Dendritic cell treated with granulocyte-macrophage colony-stimulating factor and Interleukin-4, amounts not matched to agents 40 ng/mL and 50 ng/mL, for 4 days (primary cell): Measurements from ENCODE around the gene BICDL1.
"Not testable (repeated sequence)": the region's sequence is repeated elsewhere in the genome, so short reads cannot be mapped to it uniquely, and the experiment has no call there.

Experiments
- H3K27ac Mint-ChIP-seq: one replicate; pipeline ENCODE4 v1.8.0; 2022; ENCODE audit warnings: mild to moderate bottlenecking, mixed read lengths
- H3K27me3 Mint-ChIP-seq: one replicate; pipeline ENCODE4 v1.8.0; 2022; ENCODE audit warnings: mild to moderate bottlenecking, mixed read lengths
- H3K36me3 Mint-ChIP-seq: one replicate; pipeline ENCODE4 v1.8.0; 2022; ENCODE audit warnings: low read depth, mixed read lengths
- H3K4me1 Mint-ChIP-seq: one replicate; pipeline ENCODE4 v1.8.0; 2022; ENCODE audit warnings: low read depth, mixed read lengths
- H3K4me3 Mint-ChIP-seq: one replicate; pipeline ENCODE4 v1.8.0; 2022; ENCODE audit warnings: mild to moderate bottlenecking, moderate library complexity, mixed read lengths
- H3K9me3 Mint-ChIP-seq: one replicate; pipeline ENCODE4 v1.8.0; 2022; ENCODE audit warnings: mixed read lengths
- intact Hi-C: fragments of 100-400 bp; cut with micrococcal nuclease; formaldehyde crosslinking; loops from one replicate; pipeline ENCODE4 v1.15.0; 2022

The BICDL1 gene, protein sequence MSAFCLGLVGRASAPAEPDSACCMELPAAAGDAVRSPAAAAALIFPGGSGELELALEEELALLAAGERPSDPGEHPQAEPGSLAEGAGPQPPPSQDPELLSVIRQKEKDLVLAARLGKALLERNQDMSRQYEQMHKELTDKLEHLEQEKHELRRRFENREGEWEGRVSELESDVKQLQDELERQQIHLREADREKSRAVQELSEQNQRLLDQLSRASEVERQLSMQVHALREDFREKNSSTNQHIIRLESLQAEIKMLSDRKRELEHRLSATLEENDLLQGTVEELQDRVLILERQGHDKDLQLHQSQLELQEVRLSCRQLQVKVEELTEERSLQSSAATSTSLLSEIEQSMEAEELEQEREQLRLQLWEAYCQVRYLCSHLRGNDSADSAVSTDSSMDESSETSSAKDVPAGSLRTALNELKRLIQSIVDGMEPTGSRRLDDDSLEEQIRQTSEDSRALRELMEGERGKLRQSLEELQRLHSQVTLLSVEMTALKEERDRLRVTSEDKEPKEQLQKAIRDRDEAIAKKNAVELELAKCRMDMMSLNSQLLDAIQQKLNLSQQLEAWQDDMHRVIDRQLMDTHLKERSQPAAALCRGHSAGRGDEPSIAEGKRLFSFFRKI

DNA sequence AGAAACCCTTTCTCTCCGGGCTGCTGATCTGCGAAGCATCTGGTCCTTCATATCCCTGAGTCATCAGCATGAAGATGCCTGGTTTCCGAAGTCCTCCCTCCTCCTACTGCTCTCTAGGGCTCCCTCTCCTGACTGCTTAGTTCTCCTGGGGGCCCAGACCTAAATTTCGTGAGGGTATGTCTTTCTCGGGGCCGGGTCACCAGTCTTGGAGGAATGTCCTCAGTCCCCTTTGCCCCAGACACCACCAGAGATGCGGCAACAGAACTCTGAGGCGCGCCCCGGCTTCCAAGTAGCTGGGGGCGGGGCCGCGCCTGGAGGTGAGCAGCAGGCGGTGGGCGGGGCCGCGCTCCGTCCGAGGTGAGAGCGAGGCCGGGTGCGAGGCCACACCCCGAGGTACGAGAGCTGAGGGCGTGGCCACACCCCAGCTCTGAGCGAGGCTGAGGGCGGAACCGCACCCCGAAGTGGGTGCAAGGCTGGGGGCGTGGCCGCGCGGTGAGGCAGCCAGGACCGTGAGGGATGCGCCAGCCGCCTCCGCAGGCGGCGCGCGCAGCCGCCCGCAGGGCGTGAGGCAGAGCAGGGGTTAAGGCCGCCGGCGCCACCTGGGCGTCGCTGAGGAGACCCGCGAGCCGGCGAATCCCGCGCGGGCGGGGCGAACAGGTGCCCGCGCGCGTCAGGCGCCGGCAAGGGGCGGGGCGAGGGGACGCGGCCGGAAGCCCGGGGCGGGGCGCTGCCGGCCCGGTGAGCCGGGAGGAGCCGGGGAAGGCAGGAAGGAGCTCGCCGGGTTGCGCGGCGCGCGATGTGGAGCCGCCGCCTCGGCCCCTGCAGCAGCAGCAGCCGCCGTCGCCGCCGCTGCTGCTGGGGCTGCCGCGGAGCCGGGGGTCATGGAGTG lies at the start of gene BICDL1:
Gene BICDL1, plus strand, starts transcription at position 765 of the 889 bp plus-strand sequence. CDS start 633 bp downstream, outside the sequence.
- intact Hi-C loops = no loop called here

DNA sequence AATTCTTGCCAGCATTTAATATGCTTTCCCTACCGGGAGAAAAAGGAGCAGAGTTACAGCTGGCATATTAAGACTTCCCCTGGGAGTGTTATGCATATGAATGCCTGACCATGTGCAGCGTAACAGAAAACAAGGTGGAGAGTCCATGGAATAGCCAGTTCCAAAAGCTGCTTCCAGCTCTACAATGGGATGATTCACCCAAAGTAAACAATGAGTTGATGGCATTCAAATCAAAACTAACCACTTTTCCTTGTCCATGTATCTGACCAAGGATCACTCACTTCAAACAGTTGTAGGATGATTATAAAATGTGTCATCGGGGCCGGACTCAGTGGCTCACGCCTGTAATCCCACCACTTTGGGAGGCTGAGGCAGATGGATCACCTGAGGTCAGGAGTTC lies 48.1 kb upstream of the BICDL1 start:
- Mint-ChIP-seq H3K9me3 (no peaks in the 10 kb centered on the region), H3K4me3 (no peak overlapping the region), H3K4me1 (no peaks in the 10 kb centered on the region), H3K27me3 (peaks cover 8% of the 10 kb centered on the region), H3K27ac (no peak overlapping the region), H3K36me3 (no peaks in the 10 kb centered on the region)
- intact Hi-C loops = no loop called here

More for the DNA sequence above, at the start of gene BICDL1:
- Mint-ChIP-seq H3K27ac (no peak within 1 kb of the TSS), H3K4me3 (peak within 1 kb of the TSS; percentile 69), H3K36me3 (no peaks in the 10 kb centered on the region), H3K27me3 (peaks cover 69% of the 10 kb centered on the region), H3K9me3 (no peaks in the 10 kb centered on the region), H3K4me1 (peaks cover 6% of the 10 kb centered on the region)

DNA sequence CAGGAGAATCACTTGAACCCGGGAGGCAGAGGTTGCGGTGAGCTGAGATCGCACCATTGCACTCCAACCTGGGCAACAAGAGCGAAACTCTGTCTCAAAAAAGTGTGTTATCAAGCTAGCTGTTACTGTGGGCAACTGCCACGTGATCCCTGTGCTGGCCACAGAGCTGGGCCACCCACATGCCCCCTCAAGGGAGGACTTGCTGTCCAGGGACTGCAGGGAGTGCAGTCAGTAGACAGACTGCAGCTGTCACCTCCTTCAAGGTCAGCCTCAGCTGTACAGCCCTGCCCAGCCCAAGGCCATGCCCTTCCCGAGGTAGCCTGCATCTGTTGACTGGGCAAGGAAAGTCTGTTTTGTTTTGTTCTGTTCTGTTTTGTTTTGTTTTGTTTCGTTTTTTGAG lies 46.6 kb upstream of the BICDL1 start:
- peaks cover 6% of the 10 kb centered on the region for H3K27me3 Mint-ChIP-seq
- no peaks in the 10 kb centered on the region for H3K9me3 Mint-ChIP-seq
- intact Hi-C loops = no loop called here
- no peaks in the 10 kb centered on the region for H3K36me3 Mint-ChIP-seq
- no peak overlapping the region for H3K4me3 Mint-ChIP-seq
- no peaks in the 10 kb centered on the region for H3K4me1 Mint-ChIP-seq
- H3K27ac Mint-ChIP-seq = no peak overlapping the region

DNA sequence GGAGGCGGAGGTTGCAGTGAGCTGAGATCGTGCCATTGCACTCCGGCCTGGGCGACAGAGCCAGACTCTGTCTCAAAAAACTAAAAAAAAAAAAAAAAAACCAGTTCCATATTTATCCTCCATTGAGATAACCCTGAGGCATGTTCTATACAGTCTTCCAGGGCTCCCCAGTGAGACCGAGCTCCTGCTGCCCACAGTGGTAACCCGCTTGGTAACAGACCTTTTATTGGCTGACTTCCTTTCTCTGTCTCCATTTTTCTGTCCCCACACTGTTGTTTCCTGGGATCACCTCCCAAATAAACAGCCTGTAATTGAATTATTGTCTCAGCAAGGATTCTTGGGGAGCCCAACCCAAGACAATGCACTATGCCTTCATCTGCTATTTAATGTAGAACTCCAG lies 42.8 kb upstream of the BICDL1 start:
- Mint-ChIP-seq H3K27me3 (peaks cover 3% of the 10 kb centered on the region), H3K4me3 (no peak overlapping the region), H3K27ac (no peak overlapping the region), H3K36me3 (no peaks in the 10 kb centered on the region), H3K9me3 (no peaks in the 10 kb centered on the region), H3K4me1 (no peaks in the 10 kb centered on the region)
- intact Hi-C loops = no loop called here

DNA sequence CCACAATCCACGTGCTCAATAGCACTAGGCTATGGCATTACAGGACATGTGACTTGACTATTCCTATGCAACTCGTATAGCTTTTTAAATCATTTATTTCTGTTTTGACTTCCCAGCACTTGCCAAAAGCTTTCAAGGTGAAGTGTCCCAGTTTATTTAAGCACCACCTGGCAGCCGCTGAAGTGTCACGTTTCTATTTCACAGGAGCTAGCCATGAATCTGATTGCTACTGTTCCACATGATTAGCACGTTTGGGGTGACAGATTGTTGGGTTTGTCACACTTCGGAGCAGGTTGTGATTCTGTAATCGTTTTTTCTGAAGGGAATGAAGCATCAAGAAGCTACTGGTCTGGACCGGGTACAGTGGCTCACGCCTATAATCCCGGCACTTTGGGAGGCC lies 39.9 kb upstream of the BICDL1 start:
- H3K4me1 Mint-ChIP-seq = no peaks in the 10 kb centered on the region
- H3K4me3 Mint-ChIP-seq = no peak overlapping the region
- H3K36me3 Mint-ChIP-seq = no peaks in the 10 kb centered on the region
- no peak overlapping the region for H3K27ac Mint-ChIP-seq
- intact Hi-C loops = no loop called here
- peaks cover 2% of the 10 kb centered on the region for H3K27me3 Mint-ChIP-seq
- no peaks in the 10 kb centered on the region for H3K9me3 Mint-ChIP-seq

DNA sequence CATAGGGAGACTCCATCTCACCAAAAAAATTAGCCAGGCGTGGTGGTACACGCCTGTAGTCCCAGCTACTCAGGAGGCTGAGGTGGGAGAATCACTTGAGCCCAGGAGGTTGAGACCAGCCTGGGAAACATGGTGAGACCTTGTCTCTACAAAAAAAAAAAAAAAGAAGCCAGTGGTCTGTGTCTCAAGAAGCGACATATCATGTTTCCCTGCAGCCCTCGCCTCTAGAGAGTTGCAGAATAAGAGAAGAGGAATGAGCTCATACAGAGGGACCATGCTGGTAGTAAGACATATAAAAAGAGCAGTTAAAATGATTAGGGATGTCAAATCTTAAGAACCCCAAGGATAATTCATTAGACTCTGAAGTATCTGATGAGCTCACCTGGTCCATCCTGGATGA lies 39.4 kb upstream of the BICDL1 start:
- no peaks in the 10 kb centered on the region for H3K9me3 Mint-ChIP-seq
- H3K27me3 Mint-ChIP-seq = peaks cover 2% of the 10 kb centered on the region
- no peaks in the 10 kb centered on the region for H3K36me3 Mint-ChIP-seq
- no peaks in the 10 kb centered on the region for H3K4me1 Mint-ChIP-seq
- intact Hi-C loops = no loop called here
- no peak overlapping the region for H3K4me3 Mint-ChIP-seq
- no peak overlapping the region for H3K27ac Mint-ChIP-seq

DNA sequence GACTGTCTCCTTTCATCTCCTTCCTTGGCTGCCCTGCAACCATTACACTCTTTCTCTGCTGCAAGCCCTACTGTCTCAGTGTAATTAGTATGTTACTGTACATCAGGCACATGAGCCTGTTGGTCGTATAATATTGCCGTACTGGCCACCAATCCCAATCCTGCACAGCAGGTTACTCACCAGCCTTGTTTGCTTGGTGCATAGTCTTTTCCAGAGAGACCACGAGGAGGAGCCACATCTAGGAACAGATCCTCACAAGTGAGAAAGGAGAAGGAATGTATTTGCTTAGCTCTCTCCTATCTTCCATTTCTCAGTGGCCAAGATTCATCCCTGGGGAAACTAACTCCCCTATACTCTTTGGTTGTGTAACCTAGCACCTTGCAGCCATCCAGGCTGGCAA lies 33.0 kb upstream of the BICDL1 start:
- Mint-ChIP-seq H3K4me3 (no peak overlapping the region), H3K27me3 (no peaks in the 10 kb centered on the region), H3K36me3 (no peaks in the 10 kb centered on the region), H3K4me1 (no peaks in the 10 kb centered on the region), H3K9me3 (peaks cover 29% of the 10 kb centered on the region), H3K27ac (no peak overlapping the region)
- intact Hi-C loops = no loop called here

DNA sequence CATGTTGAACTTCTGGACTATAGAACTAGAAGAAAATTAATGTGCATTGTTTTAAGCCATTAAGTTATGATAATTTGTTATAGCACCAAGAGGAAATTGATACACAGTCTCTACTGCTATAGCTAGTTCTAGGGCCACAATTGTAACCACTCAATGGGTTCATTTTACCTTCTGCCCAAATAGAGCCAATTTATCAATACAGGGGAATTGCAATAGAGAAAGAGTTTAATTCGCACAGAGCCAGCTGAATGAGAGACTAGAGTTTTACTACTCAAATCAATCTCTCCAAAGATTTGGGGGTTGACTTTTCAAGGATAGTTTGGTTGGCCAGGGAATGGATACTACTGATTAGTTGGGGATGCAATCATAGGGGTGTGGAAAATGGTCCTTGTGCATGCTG lies 31.9 kb upstream of the BICDL1 start:
- Mint-ChIP-seq H3K4me1 (no peaks in the 10 kb centered on the region), H3K27me3 (no peaks in the 10 kb centered on the region), H3K27ac (no peak overlapping the region), H3K4me3 (no peak overlapping the region), H3K36me3 (no peaks in the 10 kb centered on the region), H3K9me3 (peaks cover 29% of the 10 kb centered on the region)
- intact Hi-C loops = no loop called here

DNA sequence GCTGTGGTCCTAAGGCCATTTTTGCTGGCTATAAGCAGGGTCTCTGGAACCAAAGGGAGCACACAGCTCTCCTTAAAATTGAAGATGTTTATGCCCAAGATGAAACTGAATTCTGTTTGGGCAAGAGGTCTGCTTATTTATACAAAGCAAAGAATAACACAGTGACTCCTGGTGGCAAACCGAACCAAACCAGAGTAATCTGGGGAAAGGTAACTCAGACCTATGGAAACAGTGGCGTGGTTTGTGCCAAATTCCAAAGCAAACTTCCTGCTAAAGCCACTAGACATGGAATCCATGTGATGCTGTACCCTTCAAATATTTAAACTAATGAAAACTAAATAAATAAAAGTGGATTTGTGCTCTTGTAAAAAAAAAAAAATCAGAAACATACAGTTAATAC lies 29.6 kb upstream of the BICDL1 start:
- Mint-ChIP-seq H3K4me3 (no peak overlapping the region), H3K27ac (no peak overlapping the region), H3K4me1 (no peaks in the 10 kb centered on the region), H3K36me3 (no peaks in the 10 kb centered on the region), H3K9me3 (peaks cover 29% of the 10 kb centered on the region), H3K27me3 (peaks cover 7% of the 10 kb centered on the region)
- intact Hi-C loops = no loop called here

DNA sequence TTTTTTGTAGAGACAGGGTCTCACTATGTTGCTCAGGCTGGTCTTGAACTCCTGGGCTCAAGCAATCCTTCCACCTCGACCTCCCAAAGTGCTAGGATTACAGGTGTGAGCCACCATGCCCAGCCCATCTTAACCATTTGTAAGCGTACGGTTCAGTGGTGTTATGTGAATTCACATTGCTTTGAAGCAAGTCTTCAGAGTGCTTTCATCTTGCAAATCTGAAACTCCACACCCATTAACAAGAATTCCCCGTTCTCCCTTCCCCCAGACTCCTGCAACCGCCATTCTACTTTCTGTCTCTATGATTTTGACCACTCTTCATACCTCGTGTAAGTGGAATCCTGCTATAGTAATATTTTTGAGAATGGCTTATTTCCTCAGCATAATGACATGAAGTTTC lies 24.9 kb upstream of the BICDL1 start:
- no peaks in the 10 kb centered on the region for H3K4me1 Mint-ChIP-seq
- H3K4me3 Mint-ChIP-seq = no peak overlapping the region

DNA sequence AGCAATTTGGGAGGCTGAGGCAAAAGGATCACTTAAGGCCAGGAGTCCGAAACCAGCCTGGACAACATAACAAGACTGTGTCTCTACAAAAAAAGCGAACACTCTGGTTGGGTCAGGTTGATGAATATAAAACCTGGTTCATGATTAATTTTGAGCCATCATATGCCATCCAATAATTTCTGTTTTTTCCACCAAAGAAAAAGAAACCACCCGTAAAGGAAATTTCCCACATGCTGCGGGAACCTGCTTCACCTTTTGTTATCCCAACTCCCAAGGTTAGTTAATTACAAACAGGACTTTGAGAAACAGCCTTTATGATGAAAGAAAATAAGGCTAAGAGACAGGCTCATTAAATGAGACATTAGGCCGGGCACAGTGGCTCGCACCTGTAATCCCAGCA lies 24.1 kb upstream of the BICDL1 start:
- H3K9me3 Mint-ChIP-seq = no peaks in the 10 kb centered on the region
- H3K4me1 Mint-ChIP-seq = no peaks in the 10 kb centered on the region
- no peak overlapping the region for H3K4me3 Mint-ChIP-seq
- intact Hi-C loops = no loop called here
- peaks cover 8% of the 10 kb centered on the region for H3K27me3 Mint-ChIP-seq
- H3K36me3 Mint-ChIP-seq = no peaks in the 10 kb centered on the region
- H3K27ac Mint-ChIP-seq = no peak overlapping the region

More for the DNA sequence above, 24.9 kb upstream of the BICDL1 start:
- intact Hi-C loops = no loop called here
- Mint-ChIP-seq H3K9me3 (no peaks in the 10 kb centered on the region), H3K27ac (no peak overlapping the region), H3K36me3 (no peaks in the 10 kb centered on the region), H3K27me3 (peaks cover 8% of the 10 kb centered on the region)

DNA sequence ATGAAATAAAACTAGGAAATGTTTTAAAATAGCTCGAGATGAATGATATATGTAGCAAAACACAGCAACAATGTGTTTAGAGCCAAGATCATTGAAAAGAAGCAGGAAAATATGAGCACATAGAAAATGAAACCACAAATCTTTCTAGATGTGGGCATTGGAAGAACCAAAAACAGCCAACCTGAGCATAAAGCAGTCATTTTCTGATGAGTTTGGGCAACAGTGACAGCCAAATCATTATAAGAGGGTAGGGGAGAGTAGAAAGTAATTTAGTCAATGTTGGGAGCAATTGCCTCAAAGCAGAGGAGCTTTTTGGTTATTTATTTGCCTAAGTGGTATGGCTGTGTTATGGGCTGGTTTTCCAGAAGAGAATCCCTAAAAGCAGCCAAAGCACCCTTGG lies 8.8 kb upstream of the BICDL1 start:
- Mint-ChIP-seq H3K27me3 (peaks cover 17% of the 10 kb centered on the region), H3K27ac (no peak overlapping the region), H3K4me1 (no peaks in the 10 kb centered on the region), H3K36me3 (no peaks in the 10 kb centered on the region), H3K4me3 (no peak overlapping the region), H3K9me3 (no peaks in the 10 kb centered on the region)
- intact Hi-C loops = no loop called here

DNA sequence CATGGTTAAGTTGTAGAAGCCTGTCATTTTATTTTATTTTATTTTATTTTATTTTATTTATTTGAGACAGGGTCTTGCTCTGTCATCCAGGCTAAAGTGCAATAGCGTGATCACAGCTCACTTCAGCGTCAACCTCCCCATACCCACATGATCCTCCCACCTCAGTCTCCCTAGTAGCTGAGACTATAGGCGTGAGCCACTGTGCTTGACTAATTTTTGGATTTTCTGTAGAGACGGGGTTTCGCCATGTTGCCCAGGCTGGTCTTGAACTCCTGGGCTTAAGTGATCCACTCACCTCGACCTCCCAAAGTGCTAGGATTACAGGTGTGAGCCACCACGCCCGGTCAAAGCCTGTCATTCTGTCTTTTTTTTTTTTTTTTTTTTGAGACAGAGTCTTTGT lies 8.3 kb upstream of the BICDL1 start:
- H3K9me3 Mint-ChIP-seq, intact Hi-C loops, H3K27ac Mint-ChIP-seq, H3K4me3 Mint-ChIP-seq, H3K4me1 Mint-ChIP-seq, H3K36me3 Mint-ChIP-seq: not testable (repeated sequence)
- peaks cover 18% of the 10 kb centered on the region for H3K27me3 Mint-ChIP-seq

DNA sequence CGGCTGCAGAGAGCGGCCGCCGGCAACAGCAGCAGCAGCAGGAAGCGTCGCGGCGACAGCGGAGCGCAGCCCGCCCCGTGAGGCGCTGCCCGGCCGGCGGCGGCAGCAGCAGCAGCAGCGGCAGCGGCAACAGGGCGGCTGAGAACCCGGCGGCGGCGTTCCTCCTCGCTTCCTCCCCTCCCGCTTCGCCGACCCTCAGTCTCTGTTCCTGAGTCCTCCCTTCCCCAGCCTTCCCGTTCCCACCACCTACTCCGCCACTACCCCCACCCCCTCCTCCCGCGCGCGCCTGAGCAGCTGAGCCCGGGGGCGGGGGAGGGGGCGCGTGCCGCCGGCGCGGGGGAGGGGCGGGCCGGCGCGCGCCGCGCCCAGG lies 310 bp downstream of the BICDL1 start:
- H3K36me3 Mint-ChIP-seq = no peaks in the 10 kb centered on the region
- no peaks in the 10 kb centered on the region for H3K9me3 Mint-ChIP-seq
- H3K27me3 Mint-ChIP-seq = peaks cover 72% of the 10 kb centered on the region
- peak overlapping the region; percentile 69 for H3K4me3 Mint-ChIP-seq
- H3K4me1 Mint-ChIP-seq = peaks cover 6% of the 10 kb centered on the region
- intact Hi-C loops = no loop called here
- no peak overlapping the region for H3K27ac Mint-ChIP-seq
